Transverse colon (tissue), 4 donors: ENCODE data around the gene COL11A2. TPM values are rescaled to one million over a fixed set of nuclear protein-coding genes. Genes with fewer than 3 reads are reported as not detected.

ENCODE experiments used
- DNase-seq: peaks from one replicate; pipeline ENCODE4 v3.0.0-alpha.2; 2019
- H3K27ac ChIP-seq, 4 donors: fragments of 200-600 bp; sonication (generic); 2 replicates each; pipeline ENCODE4 v1.5.1; 2016 to 2018; ENCODE audit warnings: inconsistent platforms in 4 of 4
- H3K27me3 ChIP-seq: fragments of 200-600 bp; sonication (generic); 2 replicates; pipeline ENCODE4 v1.5.1; 2017; ENCODE audit warnings: inconsistent platforms
- H3K36me3 ChIP-seq, 4 donors: fragments of 200-600 bp; sonication (generic); 2 replicates each; pipeline ENCODE4 v1.5.1; 2017 to 2019; ENCODE audit warnings: inconsistent platforms in 4 of 4
- H3K4me1 ChIP-seq, 4 donors: fragments of 200-600 bp; sonication (generic); 2 replicates each; pipeline ENCODE4 v1.5.1; 2017 to 2020; ENCODE audit warnings: inconsistent platforms in 4 of 4
- H3K4me3 ChIP-seq, 4 donors: fragments of 200-600 bp; sonication (generic); 1 replicate in 1 of 4; 2 replicates in 3 of 4; pipeline versions ENCODE4 v1.5.1 to v1.6.1; 2017 to 2019; ENCODE audit warnings: inconsistent platforms in 4 of 4
- H3K9me3 ChIP-seq, 2 donors: fragments of 200-600 bp; sonication (generic); 2 replicates each; pipeline ENCODE4 v1.5.1; 2017 to 2019; ENCODE audit warnings: inconsistent platforms in 2 of 2
- EP300 ChIP-seq: sonication (generic); formaldehyde crosslinking; IDR thresholded peaks from one replicate; pipeline ENCODE4 v1.6.1; 2017; ENCODE audit warnings: antibody characterized with exemption, low read depth
- POLR2A ChIP-seq: fragments of 450-650 bp; IDR thresholded peaks from one replicate; pipeline ENCODE4 v1.6.1; 2016; ENCODE audit warnings: antibody characterized with exemption, mild to moderate bottlenecking, moderate library complexity
- POLR2AphosphoS5 ChIP-seq, 3 donors: sonication (generic); formaldehyde crosslinking; IDR thresholded peaks; one replicate each; pipeline ENCODE4 v1.6.1; 2016; ENCODE audit warnings: antibody characterized with exemption in 3 of 3
- WGBS, 2 donors: methylation state at CpG; one replicate each; pipeline ENCODE4 v1.1.5; 2018; ENCODE audit warnings: low coverage in 1 of 2; 5-methylcytosine and 5-hydroxymethylcytosine counted together
- in situ Hi-C, 4 donors: fragments of 200-750 bp; cut with MboI; loops; one replicate each; pipeline versions ENCODE4 v1.15.0 to v1.15.1; 2017; ENCODE audit warnings: low sequenced_read_pairs in 3 of 4, low pct_ligation_motif_present in 1 of 4, low pct_unique_long_range_greater_than_20kb in 1 of 4
- intact Hi-C: fragments of 100-400 bp; cut with DNase I; formaldehyde crosslinking; loops from one replicate; pipeline ENCODE4 v1.15.1; 2023; ENCODE audit warnings: low total_unique reads
- total RNA-seq, 4 donors: library from RNA; depleted of rRNA; stranded (reverse); fragments of >200 nt; gene quantifications; one replicate each; pipeline ENCODE4 v1.1.0, GENCODE V29; 2016
- TF ChIP-seq, protein P1 (sequence below), 5 experiments: fragments of 200-600 bp in 3 of 5; fragments of 450-650 bp in 2 of 5; sonication (generic) in 3 of 5; IDR thresholded peaks; 1 replicate in 2 of 5; 2 replicates in 3 of 5; pipeline ENCODE4 v1.5.1; 2016 to 2017; ENCODE audit warnings: antibody characterized with exemption in 5 of 5, inconsistent platforms in 3 of 5, mild to moderate bottlenecking in 2 of 5, moderate library complexity in 1 of 5

COL11A2 gene
- total RNA-seq, 4 donors from 2014 or later: 0.14 to 0.79 (median 0.75) TPM; not detected in 1

DNA sequence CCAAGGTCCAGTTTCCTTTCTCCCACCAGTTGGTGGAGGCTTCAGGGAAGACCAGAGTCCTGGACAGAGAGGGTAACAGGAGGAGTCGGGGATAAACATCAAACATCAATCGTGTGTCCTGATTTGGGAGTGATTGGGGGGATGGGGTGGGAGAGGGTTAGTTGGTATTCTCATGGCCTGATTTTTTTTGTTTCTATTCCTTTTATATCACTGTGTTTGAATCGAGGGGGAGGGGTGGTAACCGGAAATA, 11.8 kb upstream of the COL11A2 start:
- DNase-seq: no peak
- peaks cover 0 to 6% (median 1%) of the 10 kb centered on the region in 4 donors for H3K36me3 ChIP-seq
- intact Hi-C loops (no loop called here), in situ Hi-C loops (no loop called here)
- H3K27me3 ChIP-seq: no peaks in the 10 kb centered on the region
- WGBS, 2 donors: 0 to 3% methylated on average over 3 to 4 of the region's 4 CpGs
- TF ChIP-seq POLR2AphosphoS5 (IDR thresholded peaks at IDR 0.05) (no peak), EP300 (no peak), POLR2A (no peak)
- TF ChIP-seq, protein P1, sequence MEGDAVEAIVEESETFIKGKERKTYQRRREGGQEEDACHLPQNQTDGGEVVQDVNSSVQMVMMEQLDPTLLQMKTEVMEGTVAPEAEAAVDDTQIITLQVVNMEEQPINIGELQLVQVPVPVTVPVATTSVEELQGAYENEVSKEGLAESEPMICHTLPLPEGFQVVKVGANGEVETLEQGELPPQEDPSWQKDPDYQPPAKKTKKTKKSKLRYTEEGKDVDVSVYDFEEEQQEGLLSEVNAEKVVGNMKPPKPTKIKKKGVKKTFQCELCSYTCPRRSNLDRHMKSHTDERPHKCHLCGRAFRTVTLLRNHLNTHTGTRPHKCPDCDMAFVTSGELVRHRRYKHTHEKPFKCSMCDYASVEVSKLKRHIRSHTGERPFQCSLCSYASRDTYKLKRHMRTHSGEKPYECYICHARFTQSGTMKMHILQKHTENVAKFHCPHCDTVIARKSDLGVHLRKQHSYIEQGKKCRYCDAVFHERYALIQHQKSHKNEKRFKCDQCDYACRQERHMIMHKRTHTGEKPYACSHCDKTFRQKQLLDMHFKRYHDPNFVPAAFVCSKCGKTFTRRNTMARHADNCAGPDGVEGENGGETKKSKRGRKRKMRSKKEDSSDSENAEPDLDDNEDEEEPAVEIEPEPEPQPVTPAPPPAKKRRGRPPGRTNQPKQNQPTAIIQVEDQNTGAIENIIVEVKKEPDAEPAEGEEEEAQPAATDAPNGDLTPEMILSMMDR (IDR thresholded peaks at IDR 0.05): no peak
- H3K4me3 ChIP-seq: peak overlapping the region in 3 of 4 donors; percentile 58 to 83 (median 75)
- H3K27ac ChIP-seq: peak overlapping the region; percentile 76 to 88 (median 80)
- H3K9me3 ChIP-seq: no peaks in the 10 kb centered on the region
- H3K4me1 ChIP-seq: peaks cover 25 to 60% (median 48%) of the 10 kb centered on the region in 4 donors

DNA sequence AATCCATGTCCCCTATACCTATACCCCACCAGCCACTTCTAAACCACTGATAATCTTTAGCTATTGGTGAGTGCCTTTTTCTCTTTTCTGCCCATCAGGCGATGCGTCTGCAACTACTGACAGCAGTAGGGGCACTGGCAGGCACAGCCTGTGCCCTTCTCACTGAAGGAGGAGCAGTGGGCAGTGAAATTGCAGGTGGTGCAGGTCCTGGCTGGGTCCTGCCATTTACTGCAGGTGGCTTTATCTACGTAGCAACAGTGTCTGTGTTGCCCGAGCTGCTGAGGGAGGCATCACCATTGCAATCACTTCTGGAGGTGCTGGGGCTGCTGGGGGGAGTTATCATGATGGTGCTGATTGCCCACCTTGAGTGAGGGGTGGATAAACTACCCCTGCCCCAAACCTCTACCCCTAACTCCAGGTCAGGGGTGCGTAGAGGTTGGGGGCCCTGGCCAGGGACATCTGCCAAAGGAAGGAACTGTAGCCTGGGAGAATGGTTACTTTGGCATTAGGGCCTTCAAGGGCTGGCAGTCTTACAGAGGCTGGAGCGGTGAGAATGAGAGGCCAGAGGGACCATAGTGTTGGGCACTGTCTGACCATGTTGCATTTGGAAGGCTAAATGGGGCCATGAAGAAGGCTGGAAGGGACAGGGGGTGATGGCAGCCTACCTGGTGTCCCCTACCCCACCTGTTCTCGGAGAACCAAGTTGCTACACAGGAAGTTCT, 11.3 kb upstream of the COL11A2 start:
- 80 to 81% methylated on average over 1 to 7 of the region's 7 CpGs for WGBS, 2 donors
- TF ChIP-seq POLR2A: no peak
- TF ChIP-seq, protein P1 (IDR thresholded peaks at IDR 0.05): no peak
- TF ChIP-seq POLR2AphosphoS5 (IDR thresholded peaks at IDR 0.05): no peak
- TF ChIP-seq EP300: no peak
- in situ Hi-C loops: no loop called here
- Histone ChIP-seq H3K9me3 (no peaks in the 10 kb centered on the region), H3K36me3 (peaks cover 0 to 6% (median 1%) of the 10 kb centered on the region in 4 donors), H3K27me3 (no peaks in the 10 kb centered on the region), H3K4me1 (peaks cover 28 to 58% (median 47%) of the 10 kb centered on the region in 4 donors), H3K27ac (peak overlapping the region in 3 of 4 donors; percentile 77 to 88 (median 83)), H3K4me3 (peak overlapping the region in 1 of 4 donors; percentile 83)
- no peak for DNase-seq
- intact Hi-C loops: no loop called here

DNA sequence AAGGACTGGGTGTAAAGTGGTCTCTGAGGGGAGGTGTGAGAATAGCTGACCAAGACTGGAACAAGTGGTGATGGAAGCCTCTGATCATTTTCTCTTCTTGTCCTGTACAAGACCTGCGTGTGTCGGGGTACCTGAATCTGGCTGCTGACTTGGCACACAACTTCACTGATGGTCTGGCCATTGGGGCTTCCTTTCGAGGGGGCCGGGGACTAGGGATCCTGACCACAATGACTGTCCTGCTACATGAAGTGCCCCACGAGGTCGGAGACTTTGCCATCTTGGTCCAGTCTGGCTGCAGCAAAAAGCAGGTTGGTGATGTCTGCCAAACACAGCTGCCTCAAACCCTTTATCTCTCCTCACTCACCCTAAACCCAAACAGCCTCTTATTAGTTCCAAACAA, 10.5 kb upstream of the COL11A2 start:
- peaks cover 0 to 6% (median 1%) of the 10 kb centered on the region in 4 donors for H3K36me3 ChIP-seq
- no peak overlapping the region for H3K27ac ChIP-seq
- H3K4me3 ChIP-seq: no peak overlapping the region
- peaks cover 34 to 66% (median 54%) of the 10 kb centered on the region in 4 donors for H3K4me1 ChIP-seq
- no peak for DNase-seq
- H3K27me3 ChIP-seq: no peaks in the 10 kb centered on the region
- TF ChIP-seq, protein P1 (IDR thresholded peaks at IDR 0.05): no peak
- TF ChIP-seq POLR2AphosphoS5 (IDR thresholded peaks at IDR 0.05): no peak
- no peak for TF ChIP-seq POLR2A
- TF ChIP-seq EP300: no peak
- intact Hi-C loops (no loop called here), in situ Hi-C loops (no loop called here)
- no peaks in the 10 kb centered on the region for H3K9me3 ChIP-seq
- WGBS, 2 donors: 87% methylated on average over 6 of the region's 6 CpGs; no CpG with 5 or more reads in 1 of the 2 donors

DNA sequence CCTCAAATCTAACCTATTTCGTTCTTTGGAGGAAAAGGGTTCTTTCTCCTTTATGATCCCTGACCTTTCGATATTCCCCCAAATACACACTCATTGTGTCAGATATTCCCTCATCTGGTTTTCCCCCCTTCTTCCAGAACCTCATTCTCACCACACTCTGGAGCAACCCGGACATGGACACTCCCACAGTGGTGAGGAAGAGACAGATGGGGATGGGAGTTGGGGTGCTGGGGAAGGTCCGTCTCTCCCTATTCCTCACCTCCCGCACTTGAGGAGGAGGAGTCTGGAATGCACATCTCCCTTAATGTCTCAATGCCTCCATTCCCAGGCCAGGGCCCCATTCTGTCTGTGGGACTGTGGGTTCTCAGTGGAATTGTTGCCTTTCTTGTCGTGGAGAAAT, 9.7 kb upstream of the COL11A2 start:
- in situ Hi-C loops: no loop called here
- no peaks in the 10 kb centered on the region for H3K9me3 ChIP-seq
- intact Hi-C loops: no loop called here
- WGBS, 2 donors: 83 to 93% methylated on average over 4 to 6 of the region's 6 CpGs
- H3K27me3 ChIP-seq: no peaks in the 10 kb centered on the region
- TF ChIP-seq POLR2A (no peak), POLR2AphosphoS5 (IDR thresholded peaks at IDR 0.05) (no peak), EP300 (no peak)
- TF ChIP-seq, protein P1 (IDR thresholded peaks at IDR 0.05): no peak
- H3K4me1 ChIP-seq: peaks cover 34 to 64% (median 49%) of the 10 kb centered on the region in 4 donors
- H3K36me3 ChIP-seq: peaks cover 0 to 6% (median 3%) of the 10 kb centered on the region in 4 donors
- H3K27ac ChIP-seq: peak overlapping the region in 2 of 4 donors; percentile 92 to 94
- peak overlapping the region in 3 of 4 donors; percentile 76 to 84 (median 84) for H3K4me3 ChIP-seq
- no peak for DNase-seq
